ENCODE data around the gene MAB21L4.

DNA sequence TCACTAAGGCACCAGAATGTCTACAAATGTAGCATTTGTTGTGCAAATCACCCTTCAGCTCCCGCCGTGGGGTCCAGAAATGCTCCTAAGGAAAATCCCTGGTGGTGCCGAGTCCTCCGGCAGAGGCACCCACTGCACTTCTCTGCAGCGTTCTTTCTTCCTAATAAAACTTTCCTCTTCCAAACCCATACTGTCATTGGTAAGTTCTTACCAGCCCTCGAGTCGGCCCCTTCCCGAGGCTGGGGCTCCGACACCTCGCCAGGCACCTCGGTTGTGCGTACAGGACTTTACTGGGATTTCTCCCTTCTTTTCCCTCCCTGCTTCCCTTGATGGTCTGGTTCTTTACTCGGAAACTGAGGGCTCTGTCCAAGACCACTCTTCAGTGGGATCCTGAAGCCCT lies 37.6 kb downstream of the MAB21L4 start:
- TF ChIP-seq, protein P1, sequence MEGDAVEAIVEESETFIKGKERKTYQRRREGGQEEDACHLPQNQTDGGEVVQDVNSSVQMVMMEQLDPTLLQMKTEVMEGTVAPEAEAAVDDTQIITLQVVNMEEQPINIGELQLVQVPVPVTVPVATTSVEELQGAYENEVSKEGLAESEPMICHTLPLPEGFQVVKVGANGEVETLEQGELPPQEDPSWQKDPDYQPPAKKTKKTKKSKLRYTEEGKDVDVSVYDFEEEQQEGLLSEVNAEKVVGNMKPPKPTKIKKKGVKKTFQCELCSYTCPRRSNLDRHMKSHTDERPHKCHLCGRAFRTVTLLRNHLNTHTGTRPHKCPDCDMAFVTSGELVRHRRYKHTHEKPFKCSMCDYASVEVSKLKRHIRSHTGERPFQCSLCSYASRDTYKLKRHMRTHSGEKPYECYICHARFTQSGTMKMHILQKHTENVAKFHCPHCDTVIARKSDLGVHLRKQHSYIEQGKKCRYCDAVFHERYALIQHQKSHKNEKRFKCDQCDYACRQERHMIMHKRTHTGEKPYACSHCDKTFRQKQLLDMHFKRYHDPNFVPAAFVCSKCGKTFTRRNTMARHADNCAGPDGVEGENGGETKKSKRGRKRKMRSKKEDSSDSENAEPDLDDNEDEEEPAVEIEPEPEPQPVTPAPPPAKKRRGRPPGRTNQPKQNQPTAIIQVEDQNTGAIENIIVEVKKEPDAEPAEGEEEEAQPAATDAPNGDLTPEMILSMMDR (IDR thresholded peaks at IDR 0.05): no peak
- no peak for TF ChIP-seq POLR2A (IDR thresholded peaks at IDR 0.05)
